B cell (primary cell): Measurements from ENCODE around the gene PCMTD2.

Experiments used
- EZH2 ChIP-seq: IDR thresholded peaks from 2 replicates; pipeline ENCODE4 v1.6.1; 2012; ENCODE audit warnings: borderline replicate concordance, low read depth, mild to moderate bottlenecking, moderate library complexity, low read length; ENCODE audit not compliant: insufficient read depth, poor library complexity, severe bottlenecking
- TF ChIP-seq, protein P1 (sequence below): fragments of 200-600 bp; IDR thresholded peaks from one replicate; pipeline ENCODE4 v1.8.0; 2022; ENCODE audit warnings: antibody characterized with exemption, mild to moderate bottlenecking

- TF ChIP-seq, protein P1, sequence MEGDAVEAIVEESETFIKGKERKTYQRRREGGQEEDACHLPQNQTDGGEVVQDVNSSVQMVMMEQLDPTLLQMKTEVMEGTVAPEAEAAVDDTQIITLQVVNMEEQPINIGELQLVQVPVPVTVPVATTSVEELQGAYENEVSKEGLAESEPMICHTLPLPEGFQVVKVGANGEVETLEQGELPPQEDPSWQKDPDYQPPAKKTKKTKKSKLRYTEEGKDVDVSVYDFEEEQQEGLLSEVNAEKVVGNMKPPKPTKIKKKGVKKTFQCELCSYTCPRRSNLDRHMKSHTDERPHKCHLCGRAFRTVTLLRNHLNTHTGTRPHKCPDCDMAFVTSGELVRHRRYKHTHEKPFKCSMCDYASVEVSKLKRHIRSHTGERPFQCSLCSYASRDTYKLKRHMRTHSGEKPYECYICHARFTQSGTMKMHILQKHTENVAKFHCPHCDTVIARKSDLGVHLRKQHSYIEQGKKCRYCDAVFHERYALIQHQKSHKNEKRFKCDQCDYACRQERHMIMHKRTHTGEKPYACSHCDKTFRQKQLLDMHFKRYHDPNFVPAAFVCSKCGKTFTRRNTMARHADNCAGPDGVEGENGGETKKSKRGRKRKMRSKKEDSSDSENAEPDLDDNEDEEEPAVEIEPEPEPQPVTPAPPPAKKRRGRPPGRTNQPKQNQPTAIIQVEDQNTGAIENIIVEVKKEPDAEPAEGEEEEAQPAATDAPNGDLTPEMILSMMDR = no peak
- TF ChIP-seq EZH2 = no peak
These were observed 41.4 kb upstream of the PCMTD2 start for GRCh38 chr20:64214113-64214512.
